Adrenal gland (tissue), 12 donors: Measurements from ENCODE around the gene F5. TPM values are rescaled to one million over a fixed set of nuclear protein-coding genes. Genes with fewer than 3 reads are reported as not detected.

Experiments
- DNase-seq, 7 donors: peaks; one replicate each; pipeline ENCODE4 v3.0.0-alpha.2; 2019 to 2020
- H3K27ac ChIP-seq, 5 donors: fragments of 200-600 bp; sonication (generic) in 4 of 5; 1 replicate in 3 of 5; 2 replicates in 2 of 5; pipeline versions ENCODE4 v1.5.1 to v1.8.0; 2016 to 2020; ENCODE audit warnings: mild to moderate bottlenecking in 1 of 5
- H3K27me3 ChIP-seq: fragments of 200-600 bp; 2 replicates; pipeline ENCODE4 v1.8.0; 2021
- H3K36me3 ChIP-seq, 2 donors: fragments of 200-600 bp; replicated peaks in 1 of 2; 1 replicate in 1 of 2; 2 replicates in 1 of 2; pipeline versions ENCODE4 v1.5.1 to v1.8.0; 2018 to 2022
- H3K4me1 ChIP-seq, 2 donors: fragments of 200-600 bp; replicated peaks in 1 of 2; 1 replicate in 1 of 2; 2 replicates in 1 of 2; pipeline versions ENCODE4 v1.5.1 to v1.8.0; 2018 to 2021
- H3K4me3 ChIP-seq, 4 donors: fragments of 200-600 bp; sonication (generic) in 3 of 4; one replicate each; pipeline ENCODE4 v1.5.1; 2016 to 2018
- H3K9me3 ChIP-seq, 3 donors: fragments of 200-600 bp; sonication (generic) in 1 of 3; replicated peaks in 1 of 3; 1 replicate in 2 of 3; 2 replicates in 1 of 3; pipeline versions ENCODE4 v1.5.1 to v1.8.0; 2016 to 2021
- CTCF ChIP-seq, 6 experiments: fragments of 450-650 bp in 4 of 6; fragments of 200-600 bp in 2 of 6; sonication (generic) in 1 of 6; IDR thresholded peaks; 1 replicate in 5 of 6; 2 replicates in 1 of 6; pipeline versions ENCODE4 v1.5.1 to v1.8.0; 2016 to 2021; ENCODE audit warnings: antibody characterized with exemption in 6 of 6, mild to moderate bottlenecking in 2 of 6, moderate library complexity in 1 of 6
- POLR2A ChIP-seq, 2 donors: fragments of 450-650 bp; IDR thresholded peaks; one replicate each; pipeline ENCODE4 v1.6.1; 2017; ENCODE audit warnings: antibody characterized with exemption in 2 of 2, mild to moderate bottlenecking in 2 of 2, moderate library complexity in 1 of 2
- WGBS, 4 donors: extraction: QIAGEN DNeasy Blood & Tissue Kit in 2 of 4; methylation state at CpG; one replicate each; pipeline versions ENCODE4 v1.1.5 to v1.1.7; 2013 to 2017; 5-methylcytosine and 5-hydroxymethylcytosine counted together
- intact Hi-C, 2 donors: fragments of 100-400 bp; cut with DNase I; formaldehyde crosslinking; loops; one replicate each; pipeline versions ENCODE4 v1.14.1 to v1.15.0; 2022 to 2023
- polyA plus RNA-seq, 3 donors: library from polyadenylated mRNA; stranded (reverse); fragments of 200-250 nt in 2 of 3; fragments of 350-450 nt in 1 of 3; fragmentation: Illumina TruSeq in 1 of 3; extraction: RNeasy Lipid Tissue Mini Kit (QIAGEN cat#74804) in 1 of 3; gene quantifications; one replicate each; pipeline ENCODE4 v1.2.3, GENCODE V29; 2013 to 2014
- total RNA-seq, 9 donors: library from RNA; depleted of rRNA in 4 of 9; stranded (reverse); fragments of >200 nt in 4 of 9; fragments of 120-200 nt in 1 of 9; fragmentation: NEBNext Ultra II Directional in 1 of 9; extraction: Animal tissue kit (Norgen Biotek cat#: 25700) in 1 of 9; gene quantifications; one replicate each; pipeline versions ENCODE4 v1.1.0 to v1.2.4, GENCODE V29; 2013 to 2023
- donor health status: healthy with polysubstance abuse.
- donor health status: Bipolar disorder and iron deficiency.
- donor health status: DM: yes; HTN: yes; CAD: no.
- donor health status: DM: no; HTN: no; CAD: no.
- donor health status: DM: no; HTN: no; CAD: no.
- donor health status: DM: yes; HTN: yes; CAD: no.

The F5 gene
- total and polyA plus RNA-seq, 12 donors: under 0.01 to 0.88 (median 0.14) TPM; not detected in 4

- H3K9me3 ChIP-seq: no peaks in the 10 kb centered on the region
- 51 to 71% (median 68%) methylated on average over 2 of the region's 2 CpGs for WGBS, 4 donors
- no peak for DNase-seq
- intact Hi-C loops: no loop called here
- H3K36me3 ChIP-seq: no peaks in the 10 kb centered on the region
- H3K4me1 ChIP-seq: no peaks in the 10 kb centered on the region
- H3K4me3 ChIP-seq: no peak overlapping the region
- H3K27ac ChIP-seq: no peak overlapping the region
- no peaks in the 10 kb centered on the region for H3K27me3 ChIP-seq
- no peak for TF ChIP-seq POLR2A (IDR thresholded peaks at IDR 0.05)
These were observed 90.4 kb downstream of the F5 start for GRCh38 chr1:169495916-169496315.

GRCh38 chr1:169495046-169495775, 91.1 kb downstream of the F5 start:
- DNase-seq: no peak
- Histone ChIP-seq H3K36me3 (no peaks in the 10 kb centered on the region), H3K27ac (no peak overlapping the region), H3K4me3 (no peak overlapping the region), H3K4me1 (no peaks in the 10 kb centered on the region), H3K9me3 (no peaks in the 10 kb centered on the region), H3K27me3 (no peaks in the 10 kb centered on the region)
- no peak for TF ChIP-seq POLR2A (IDR thresholded peaks at IDR 0.05)
- no peak for TF ChIP-seq CTCF (IDR thresholded peaks at IDR 0.05)
- intact Hi-C loops: no loop called here

- DNase-seq: no peak
- no peaks in the 10 kb centered on the region for H3K4me1 ChIP-seq
- intact Hi-C loops: no loop called here
- H3K4me3 ChIP-seq: no peak overlapping the region
- H3K9me3 ChIP-seq: no peaks in the 10 kb centered on the region
- 89 to 96% (median 94%) methylated on average over 3 of the region's 3 CpGs for WGBS, 4 donors
- H3K27me3 ChIP-seq: no peaks in the 10 kb centered on the region
- TF ChIP-seq CTCF (IDR thresholded peaks at IDR 0.05) (no peak), POLR2A (IDR thresholded peaks at IDR 0.05) (no peak)
- no peaks in the 10 kb centered on the region for H3K36me3 ChIP-seq
- no peak overlapping the region for H3K27ac ChIP-seq
These were observed 91.9 kb downstream of the F5 start for GRCh38 chr1:169494343-169494742.

GRCh38 chr1:169493251-169493650, 93.0 kb downstream of the F5 start:
- TF ChIP-seq POLR2A (IDR thresholded peaks at IDR 0.05) (no peak), CTCF (IDR thresholded peaks at IDR 0.05) (no peak)
- Histone ChIP-seq H3K27me3 (no peaks in the 10 kb centered on the region), H3K4me1 (no peaks in the 10 kb centered on the region), H3K27ac (no peak overlapping the region), H3K9me3 (no peaks in the 10 kb centered on the region), H3K36me3 (no peaks in the 10 kb centered on the region), H3K4me3 (no peak overlapping the region)
- no peak for DNase-seq
- intact Hi-C loops: no loop called here
- WGBS, 4 donors: 76 to 92% (median 89%) methylated on average over 1 of the region's 1 CpG

GRCh38 chr1:169491845-169492281, 94.4 kb downstream of the F5 start:
- Histone ChIP-seq H3K9me3 (no peaks in the 10 kb centered on the region), H3K36me3 (no peaks in the 10 kb centered on the region), H3K27ac (peak overlapping the region in 1 of 5 donors; percentile 18), H3K4me1 (peaks cover 3 to 6% of the 10 kb centered on the region in 2 donors), H3K4me3 (no peak overlapping the region), H3K27me3 (no peaks in the 10 kb centered on the region)
- 43 to 82% (median 67%) methylated on average over 3 of the region's 3 CpGs for WGBS, 4 donors
- no peak for TF ChIP-seq CTCF (IDR thresholded peaks at IDR 0.05)
- TF ChIP-seq POLR2A (IDR thresholded peaks at IDR 0.05): no peak
- intact Hi-C loops: no loop called here
- DNase-seq: no peak
